Fibroblast of skin of left quadriceps (primary cell): ENCODE data around the gene OR7G3.

Experiments
- DNase-seq, 2 experiments: peaks; one replicate each; pipeline ENCODE4 v3.0.0-alpha.2; 2013; ENCODE audit warnings: low read depth in 2 of 2

The OR7G3 gene

DNA sequence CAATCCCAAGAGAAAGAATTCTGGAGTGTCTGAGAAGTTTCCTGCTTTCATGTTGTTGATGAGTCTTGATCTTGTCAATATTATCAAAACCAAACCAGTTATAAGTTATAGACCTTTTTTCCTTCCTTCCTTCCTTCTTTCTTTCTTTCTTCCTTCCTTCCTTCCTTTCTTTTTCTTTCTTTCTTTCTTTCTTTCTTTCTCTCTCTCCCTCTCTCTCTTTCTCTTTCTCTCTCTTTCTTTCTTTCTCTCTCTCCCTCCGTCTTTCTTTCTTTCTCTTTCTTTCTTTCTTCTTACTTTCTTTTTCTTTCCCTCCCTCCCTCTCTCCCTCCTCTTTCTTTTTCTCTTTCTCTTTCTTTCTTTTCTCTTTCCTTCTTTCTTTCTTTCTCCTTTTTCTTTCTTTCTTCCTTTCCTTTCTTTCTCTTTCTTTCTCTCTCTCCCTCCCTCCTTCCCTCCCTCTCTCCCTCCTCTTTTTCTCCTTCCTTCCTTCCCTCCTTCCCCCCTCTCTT, at the start of gene OR7G3:
TSS of gene OR7G3 (minus strand) at position 51 of the 506 bp plus-strand sequence. CDS start at position 51, 0 bp downstream.
- DNase-seq, result no peak

DNA sequence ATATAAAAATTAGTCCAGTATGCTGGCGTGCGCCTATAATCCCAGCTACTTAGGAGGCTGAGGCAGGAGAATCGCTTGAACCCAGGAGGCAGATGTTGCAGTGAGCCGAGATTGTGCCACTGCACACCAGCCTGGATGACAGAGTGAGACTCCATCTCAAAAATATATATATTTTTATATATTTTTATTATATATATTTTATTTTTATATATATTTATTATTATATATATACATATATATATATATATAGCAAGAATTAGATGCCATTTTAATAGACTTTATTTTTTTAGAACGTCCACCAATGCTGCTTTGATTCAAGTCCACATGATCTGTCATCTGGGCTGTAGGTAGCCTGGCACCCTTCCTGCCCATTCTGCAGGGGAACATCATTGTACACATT, 48.6 kb upstream of the OR7G3 start:
- no peak for DNase-seq

GRCh38 chr19:9171393-9171991, 44.7 kb upstream of the OR7G3 start:
- DNase-seq, result no peak

DNA sequence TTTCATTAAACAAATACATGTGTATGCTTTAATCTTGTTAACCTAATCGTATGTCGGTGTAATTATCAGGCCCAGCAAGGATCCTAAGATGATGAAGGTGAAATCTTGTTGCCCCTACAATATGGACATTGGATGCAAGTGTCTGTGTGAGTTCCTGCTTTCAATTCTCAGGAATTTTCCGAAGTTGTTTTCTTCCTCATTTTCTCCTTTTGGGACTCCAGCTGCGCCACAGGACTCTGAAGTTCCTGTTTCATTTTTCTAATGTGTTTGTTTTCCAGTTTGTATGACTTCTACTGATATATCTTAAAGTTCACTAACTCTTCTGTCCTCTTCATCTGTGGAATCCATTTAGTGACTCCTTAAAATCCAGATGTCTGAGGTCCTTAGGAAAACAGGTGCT, 40.1 kb upstream of the OR7G3 start:
- no peak for DNase-seq

DNA sequence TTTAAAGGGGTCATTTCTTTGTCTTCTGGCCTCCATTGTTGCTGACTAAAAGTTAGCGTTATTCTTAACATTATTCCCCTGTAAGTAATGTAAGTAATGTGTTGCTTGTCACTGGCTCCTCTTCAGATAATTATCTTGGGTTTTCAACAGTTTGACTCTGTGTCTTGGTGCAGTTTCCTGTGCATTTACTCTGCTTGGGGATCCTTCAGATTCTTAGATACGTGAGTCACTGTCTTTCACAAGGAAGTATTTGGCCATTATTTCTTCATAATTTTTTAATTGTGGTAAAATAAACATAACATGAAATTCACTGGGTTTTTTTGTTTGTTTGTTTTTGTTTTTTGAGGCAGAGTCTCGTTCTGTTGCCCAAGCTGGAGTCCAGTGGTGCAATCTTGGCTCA, 38.5 kb upstream of the OR7G3 start:
- no peak for DNase-seq

DNA sequence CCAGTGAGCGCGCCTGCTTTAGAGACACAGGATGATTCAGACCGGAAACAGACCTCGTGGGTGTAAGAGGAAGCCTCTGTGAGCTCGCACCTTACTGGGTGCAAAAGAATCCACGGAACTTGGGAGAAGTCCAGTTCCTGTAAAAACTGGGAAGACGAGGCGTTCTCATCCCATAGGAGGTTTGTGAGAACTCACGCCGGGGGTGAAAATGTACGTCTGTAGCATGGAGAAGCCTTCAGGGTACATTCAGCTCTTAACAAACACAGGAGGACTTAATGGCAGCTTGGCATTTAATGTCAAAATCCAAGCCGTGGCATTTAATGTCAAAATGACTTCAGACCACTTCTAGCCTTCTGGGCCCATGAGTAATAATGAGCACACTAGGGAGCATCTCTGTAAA, 34.7 kb upstream of the OR7G3 start:
- no peak for DNase-seq

DNA sequence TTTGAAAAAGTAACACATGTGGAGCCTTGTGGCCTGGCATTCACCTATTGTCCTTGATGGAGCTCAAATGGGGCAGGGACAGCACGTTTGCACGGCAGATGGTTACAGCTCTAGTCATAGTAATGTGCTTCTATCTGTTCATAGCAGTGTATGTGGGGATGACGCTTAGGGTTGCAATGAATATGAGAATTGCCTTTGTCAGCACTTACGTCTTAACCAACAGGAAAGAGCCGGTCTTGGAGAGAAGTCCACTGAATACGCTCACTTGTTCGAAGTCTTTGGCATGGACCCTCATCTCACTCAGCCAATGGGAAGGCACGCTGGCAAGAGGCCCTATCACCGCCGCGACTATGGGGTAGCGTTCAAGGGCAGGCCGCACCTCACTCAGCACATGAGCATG, 33.1 kb upstream of the OR7G3 start:
- no peak for DNase-seq

DNA sequence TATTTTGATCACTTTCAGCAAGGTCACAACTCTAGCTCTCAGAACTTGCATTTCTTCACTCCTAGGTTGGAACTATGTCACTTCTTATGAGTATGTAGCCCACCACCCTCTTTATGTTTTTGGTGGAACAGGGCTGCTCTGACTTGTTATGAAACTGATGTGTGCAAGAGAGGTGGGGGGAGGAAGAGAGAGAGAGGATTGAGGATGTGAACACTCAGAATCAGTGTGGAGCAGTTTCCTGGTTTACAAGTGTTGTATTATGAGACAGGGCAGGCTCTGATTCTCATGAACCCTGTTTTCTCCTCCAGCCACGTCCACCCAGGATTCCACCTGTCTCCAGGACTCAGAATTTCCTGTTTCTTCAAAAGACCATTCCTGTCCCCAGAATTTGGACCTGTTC, 29.6 kb upstream of the OR7G3 start:
- no peak for DNase-seq

GRCh38 chr19:9155591-9155990, 28.8 kb upstream of the OR7G3 start:
- no peak for DNase-seq

GRCh38 chr19:9151367-9151766, 24.6 kb upstream of the OR7G3 start:
- no peak for DNase-seq

GRCh38 chr19:9150650-9151049, 23.9 kb upstream of the OR7G3 start:
- DNase-seq, result no peak

DNA sequence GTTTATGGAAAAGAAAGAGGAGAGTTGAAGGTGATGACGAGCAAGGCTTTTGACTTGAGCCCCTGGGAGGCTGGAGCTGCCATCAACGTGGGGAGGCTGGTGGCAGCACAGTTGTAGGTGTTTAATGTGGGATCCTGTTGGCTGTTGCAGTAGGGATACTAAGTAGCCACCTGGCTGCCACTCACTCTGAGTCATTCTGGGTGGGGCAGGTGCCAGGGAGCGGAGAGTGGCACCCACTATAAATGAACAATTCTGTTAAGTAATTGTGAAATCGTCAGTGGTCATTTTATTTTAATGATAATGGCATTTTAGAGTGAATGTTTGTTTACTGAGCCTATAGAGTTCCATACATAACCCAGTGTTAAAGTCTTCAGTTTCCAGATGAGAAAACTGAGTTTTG, 23.2 kb upstream of the OR7G3 start:
- no peak for DNase-seq

- DNase-seq, result no peak
Measured at GRCh38 chr19:9148697-9149096, 21.9 kb upstream of the OR7G3 start.

DNA sequence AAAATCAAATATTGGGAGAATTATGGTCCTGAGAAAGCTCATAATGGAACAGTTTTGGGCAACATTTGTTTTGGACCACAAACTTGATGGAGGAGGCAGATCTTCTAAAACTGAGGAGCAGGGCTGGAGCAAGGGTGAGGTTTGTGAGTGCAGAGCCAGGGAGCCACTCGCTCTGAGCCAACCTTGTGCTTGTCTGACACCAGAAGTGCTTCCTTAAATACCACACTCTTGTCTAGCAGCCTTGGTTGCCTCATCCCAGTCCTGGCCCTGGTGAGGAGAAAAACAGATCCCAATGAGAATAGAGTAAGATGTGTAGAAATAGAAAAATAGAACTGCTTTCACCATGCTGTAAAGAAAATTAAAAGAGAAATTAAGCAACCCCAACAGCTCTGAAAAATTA, 20.1 kb upstream of the OR7G3 start:
- DNase-seq, result no peak

- DNase-seq, result no peak
Measured at GRCh38 chr19:9144920-9145319, 18.2 kb upstream of the OR7G3 start.

- DNase-seq, result peak; percentile 86 to 87
Measured at GRCh38 chr19:9140159-9140874, 13.6 kb upstream of the OR7G3 start, which contains the start of gene ZNF317. Gene ZNF317 (plus strand): TSS chr19:9140397. CDS start chr19:9156017, 15,620 bp downstream.

DNA sequence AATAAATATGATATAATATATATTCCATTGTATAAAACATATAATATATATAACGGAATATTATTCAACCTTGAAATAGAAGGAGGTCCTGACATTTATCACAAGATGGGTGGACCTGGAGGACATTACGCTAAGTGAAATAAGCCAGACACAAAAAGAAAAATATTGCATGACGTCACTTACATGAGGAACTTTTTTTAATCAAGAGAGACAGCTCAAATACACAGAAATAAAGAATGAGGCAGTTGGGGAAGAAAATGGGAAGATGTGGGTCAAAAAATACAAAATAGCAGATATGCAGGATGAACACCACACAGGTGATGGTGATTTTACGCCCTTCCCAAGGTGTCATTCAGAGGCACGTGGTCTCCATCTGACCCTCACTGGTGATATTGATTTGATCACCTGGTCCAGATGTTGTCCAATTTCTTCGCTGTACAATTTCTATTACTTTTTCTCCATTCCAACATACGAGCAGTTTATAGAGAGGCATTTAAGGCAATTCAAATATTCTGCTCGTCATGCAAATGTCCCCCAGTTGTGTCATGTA, 12.9 kb upstream of the OR7G3 start:
- DNase-seq, result no peak

DNA sequence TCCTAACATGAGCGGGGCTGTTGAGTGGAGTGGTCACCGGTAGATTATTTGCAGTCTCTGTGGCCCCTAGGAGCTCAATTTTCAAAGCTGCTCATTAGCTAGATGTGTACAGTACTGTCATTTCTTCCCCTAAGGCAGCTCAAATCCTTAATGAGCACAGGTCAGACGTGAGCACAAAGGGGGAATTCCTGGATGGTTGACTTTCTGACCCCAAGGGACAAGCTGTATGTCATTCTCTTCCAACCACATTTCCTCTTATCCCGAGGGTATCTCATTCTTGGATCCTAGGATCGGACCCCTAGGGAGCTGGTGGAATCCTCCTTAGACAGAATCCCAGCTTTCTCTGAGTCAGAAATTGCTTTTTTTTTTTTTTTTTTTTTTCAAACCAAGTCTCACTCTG, 5.7 kb upstream of the OR7G3 start:
- no peak for DNase-seq

DNA sequence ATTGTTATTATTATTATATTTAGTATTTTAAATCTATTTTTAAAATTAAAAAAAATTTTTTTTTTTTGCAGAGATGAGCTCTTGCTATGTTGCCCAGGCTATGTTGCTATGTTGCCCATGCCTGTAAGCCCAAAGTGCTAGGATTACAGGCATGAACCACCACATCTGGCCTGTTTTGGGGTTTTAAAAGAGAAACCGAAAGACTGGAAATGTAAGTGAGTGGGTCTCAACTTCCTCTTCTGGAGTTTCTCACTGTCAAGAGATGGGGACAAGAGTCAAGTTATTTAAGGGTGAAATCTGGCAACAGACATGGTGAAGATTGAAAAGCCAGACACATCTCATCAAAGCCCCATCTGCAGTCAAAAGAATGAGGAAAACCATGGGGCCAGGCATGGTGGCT, 4.2 kb upstream of the OR7G3 start:
- no peak for DNase-seq

DNA sequence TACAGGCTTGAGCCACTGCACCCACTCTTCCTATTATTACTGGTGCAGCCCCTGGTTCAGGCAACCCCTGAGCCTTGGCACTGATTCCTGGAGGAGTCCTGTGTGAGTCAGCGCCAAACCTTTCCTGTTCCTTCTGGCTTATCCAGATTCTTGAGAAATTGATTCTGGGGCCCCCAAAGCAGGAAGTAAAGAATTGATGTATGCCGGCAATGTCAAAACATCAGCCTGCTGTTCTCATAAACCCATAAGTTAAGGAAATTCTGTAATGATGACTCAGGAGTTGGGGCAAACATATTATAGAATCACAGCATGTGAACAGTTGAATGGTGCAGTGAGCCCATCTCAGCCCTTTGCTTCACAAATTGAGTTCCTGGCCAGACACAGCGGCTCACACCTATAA, 1.4 kb upstream of the OR7G3 start:
- no peak for DNase-seq

- no peak for DNase-seq
Measured at GRCh38 chr19:9116547-9116946, 10.2 kb downstream of the OR7G3 start.

DNA sequence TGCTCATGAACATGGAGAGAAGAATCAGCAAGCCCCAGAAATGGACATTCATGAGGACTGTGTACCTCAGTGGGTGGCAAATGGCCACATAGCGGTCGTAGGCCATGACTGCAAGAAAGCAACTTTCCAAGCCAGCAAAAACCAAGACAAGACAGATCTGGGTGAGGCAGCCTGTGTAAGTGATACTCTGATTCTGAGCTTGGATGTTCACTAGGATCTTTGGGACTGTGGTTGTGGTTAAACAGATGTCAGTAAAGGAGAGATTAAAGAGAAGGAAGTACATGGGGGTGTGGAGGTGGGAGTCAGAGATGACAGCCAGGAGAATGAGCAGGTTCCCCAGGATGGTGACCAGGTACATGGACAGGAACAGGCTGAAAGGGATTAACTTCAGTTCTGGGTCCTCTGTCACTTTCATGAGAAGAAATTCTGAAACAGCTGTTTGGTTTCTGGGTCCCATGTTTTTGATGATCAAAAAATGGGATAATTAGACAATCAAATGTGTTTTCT, 11.4 kb downstream of the OR7G3 start, which contains the start of gene OR7G1:
TSS of gene OR7G1 (minus strand) at position 457 of the 507 bp plus-strand sequence. CDS start at position 457, 0 bp downstream.
- no peak for DNase-seq

DNA sequence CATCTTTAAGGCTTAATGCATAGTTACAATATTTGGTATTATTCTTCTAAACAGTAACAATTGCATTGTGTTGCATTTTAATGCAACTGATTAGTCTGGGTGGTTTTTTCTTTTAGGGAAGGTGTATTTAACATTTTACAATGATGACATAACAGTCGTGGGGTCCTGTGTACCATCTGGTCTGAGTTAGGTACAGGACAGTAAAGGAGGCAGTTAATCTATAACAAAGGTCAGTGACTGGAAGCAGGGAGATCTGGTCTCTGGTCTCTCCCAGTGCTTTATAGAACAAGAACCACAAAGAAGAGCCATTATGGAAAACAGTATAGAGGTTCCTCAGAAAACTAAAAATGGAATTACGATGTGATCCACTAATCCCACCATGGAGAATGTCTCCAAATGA, 16.8 kb downstream of the OR7G3 start:
- DNase-seq, result no peak
